Uterus (tissue), 2 donors: ENCODE data around the gene PLPP6.

Experiments
- POLR2A ChIP-seq, 2 donors: fragments of 450-650 bp; IDR thresholded peaks; one replicate each; pipeline ENCODE4 v1.6.1; 2016; ENCODE audit warnings: antibody characterized with exemption in 2 of 2, mild to moderate bottlenecking in 1 of 2, moderate library complexity in 1 of 2
- TF ChIP-seq, protein P1 (sequence below), 4 experiments: fragments of 200-600 bp in 2 of 4; fragments of 450-650 bp in 2 of 4; sonication (generic) in 2 of 4; IDR thresholded peaks; one replicate each; pipeline ENCODE4 v1.5.1; 2016 to 2019; ENCODE audit warnings: antibody characterized with exemption in 4 of 4, mild to moderate bottlenecking in 2 of 4, moderate library complexity in 1 of 4

DNA sequence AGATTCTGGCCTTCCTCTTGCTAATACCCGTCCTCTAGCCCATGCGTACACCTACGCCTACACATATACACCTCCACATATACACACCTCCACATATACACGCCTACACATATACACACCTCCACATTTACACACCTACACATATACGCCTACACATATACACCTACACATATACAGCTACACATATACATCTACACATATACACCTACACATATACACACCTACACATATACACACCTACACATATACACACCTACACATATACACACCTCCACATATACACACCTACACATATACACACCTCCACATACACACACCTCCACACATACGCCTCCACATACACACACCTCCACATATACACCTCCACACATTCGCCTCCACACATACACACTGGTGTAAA, 51.8 kb downstream of the PLPP6 start:
- TF ChIP-seq, protein P1, sequence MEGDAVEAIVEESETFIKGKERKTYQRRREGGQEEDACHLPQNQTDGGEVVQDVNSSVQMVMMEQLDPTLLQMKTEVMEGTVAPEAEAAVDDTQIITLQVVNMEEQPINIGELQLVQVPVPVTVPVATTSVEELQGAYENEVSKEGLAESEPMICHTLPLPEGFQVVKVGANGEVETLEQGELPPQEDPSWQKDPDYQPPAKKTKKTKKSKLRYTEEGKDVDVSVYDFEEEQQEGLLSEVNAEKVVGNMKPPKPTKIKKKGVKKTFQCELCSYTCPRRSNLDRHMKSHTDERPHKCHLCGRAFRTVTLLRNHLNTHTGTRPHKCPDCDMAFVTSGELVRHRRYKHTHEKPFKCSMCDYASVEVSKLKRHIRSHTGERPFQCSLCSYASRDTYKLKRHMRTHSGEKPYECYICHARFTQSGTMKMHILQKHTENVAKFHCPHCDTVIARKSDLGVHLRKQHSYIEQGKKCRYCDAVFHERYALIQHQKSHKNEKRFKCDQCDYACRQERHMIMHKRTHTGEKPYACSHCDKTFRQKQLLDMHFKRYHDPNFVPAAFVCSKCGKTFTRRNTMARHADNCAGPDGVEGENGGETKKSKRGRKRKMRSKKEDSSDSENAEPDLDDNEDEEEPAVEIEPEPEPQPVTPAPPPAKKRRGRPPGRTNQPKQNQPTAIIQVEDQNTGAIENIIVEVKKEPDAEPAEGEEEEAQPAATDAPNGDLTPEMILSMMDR (IDR thresholded peaks at IDR 0.05): no peak
- TF ChIP-seq POLR2A (IDR thresholded peaks at IDR 0.05): no peak
